LNCaP clone FGC (cell line): ENCODE measurements around the gene CD274.
"Not testable (repeated sequence)": the region's sequence is repeated elsewhere in the genome, so short reads cannot be mapped to it uniquely, and the experiment has no call there.

Experiments used
- DNase-seq: peaks from one replicate; pipeline ENCODE4 v3.0.0-alpha.2; 2011; ENCODE audit warnings: low read depth
- H3K4me3 ChIP-seq: 2 replicates; pipeline ENCODE4 v1.5.1; 2011; ENCODE audit warnings: mild to moderate bottlenecking, low read depth, low read length, control low read depth
- CTCF ChIP-seq: IDR thresholded peaks from 2 replicates; pipeline ENCODE4 v1.5.1; 2012; ENCODE audit warnings: mild to moderate bottlenecking; ENCODE audit not compliant: control insufficient read depth, insufficient read depth; ENCODE audit errors: extremely low read depth

CD274 gene

GRCh38 chr9:5455181-5455580 lies 4.8 kb downstream of the CD274 start:
- TF ChIP-seq CTCF, result no peak
- no peak overlapping the region for H3K4me3 ChIP-seq
- no peak for DNase-seq

GRCh38 chr9:5459289-5459829 lies 9.0 kb downstream of the CD274 start:
- no peak for DNase-seq
- no peak overlapping the region for H3K4me3 ChIP-seq
- no peak for TF ChIP-seq CTCF

GRCh38 chr9:5460157-5460556 lies 9.8 kb downstream of the CD274 start:
- DNase-seq, result no peak
- TF ChIP-seq CTCF, result no peak
- no peak overlapping the region for H3K4me3 ChIP-seq

- not testable (repeated sequence) for DNase-seq, H3K4me3 ChIP-seq
Observed at GRCh38 chr9:5464831-5465330, 14.5 kb downstream of the CD274 start.

- no peak overlapping the region for H3K4me3 ChIP-seq
- TF ChIP-seq CTCF, result no peak
- DNase-seq, result no peak
Observed at GRCh38 chr9:5466005-5466404, 15.7 kb downstream of the CD274 start.

- no peak overlapping the region for H3K4me3 ChIP-seq
- no peak for TF ChIP-seq CTCF
- no peak for DNase-seq
Observed at GRCh38 chr9:5466766-5467165, 16.4 kb downstream of the CD274 start.

- DNase-seq, result no peak
- TF ChIP-seq CTCF, result no peak
- no peak overlapping the region for H3K4me3 ChIP-seq
Observed at GRCh38 chr9:5468850-5469249, 18.5 kb downstream of the CD274 start.
